ENCODE data around the gene CLK3.
"Not testable (repeated sequence)": the region's sequence is repeated elsewhere in the genome, so short reads cannot be mapped to it uniquely, and the experiment has no call there.

CLK3 gene

DNA sequence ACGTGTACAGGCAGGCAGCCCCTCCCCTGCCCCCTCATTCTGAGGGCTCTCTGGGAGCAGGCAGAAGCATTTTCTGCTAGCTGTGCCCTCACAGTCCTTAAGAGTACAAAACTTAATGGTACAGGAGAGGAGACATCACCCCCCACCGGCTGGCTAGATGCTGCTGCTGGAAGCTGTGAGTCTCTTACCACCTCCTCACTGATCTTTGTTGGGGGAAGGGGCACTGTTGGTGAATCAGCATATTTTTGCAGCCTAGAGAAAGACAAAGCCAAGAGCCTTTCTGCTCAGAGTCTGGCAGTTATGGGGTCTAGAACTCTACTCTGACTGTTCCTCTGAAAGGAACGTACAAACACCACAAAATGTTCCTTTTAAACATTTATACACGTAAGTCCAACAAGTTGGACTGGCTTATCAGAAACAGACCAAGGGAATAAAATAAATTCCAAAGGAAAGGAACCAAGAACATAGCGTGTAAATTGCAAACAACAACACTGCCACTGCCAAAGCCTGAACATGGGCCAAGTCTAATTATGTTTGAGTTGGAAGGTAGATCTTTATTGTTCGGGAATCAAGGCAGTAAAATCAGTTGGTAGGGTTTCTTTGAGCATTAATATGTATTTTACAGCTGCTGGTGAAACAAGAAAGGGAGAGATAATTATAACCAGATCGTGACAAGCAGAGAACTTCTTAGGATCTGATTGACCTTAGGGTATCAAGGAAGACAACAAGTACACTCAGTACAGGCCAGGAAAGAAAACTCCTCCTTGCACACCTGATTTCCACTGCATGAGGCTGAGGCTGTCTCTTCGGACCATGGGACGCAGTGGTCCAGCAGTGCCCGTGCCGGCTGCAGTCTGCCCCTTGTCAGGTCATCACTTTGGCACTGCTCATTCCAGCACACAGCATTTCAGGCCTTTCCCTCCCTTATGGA is 27.4 kb downstream of the CLK3 start:
- no peak for DNase-seq (ENCODE audit: low spot score)

DNA sequence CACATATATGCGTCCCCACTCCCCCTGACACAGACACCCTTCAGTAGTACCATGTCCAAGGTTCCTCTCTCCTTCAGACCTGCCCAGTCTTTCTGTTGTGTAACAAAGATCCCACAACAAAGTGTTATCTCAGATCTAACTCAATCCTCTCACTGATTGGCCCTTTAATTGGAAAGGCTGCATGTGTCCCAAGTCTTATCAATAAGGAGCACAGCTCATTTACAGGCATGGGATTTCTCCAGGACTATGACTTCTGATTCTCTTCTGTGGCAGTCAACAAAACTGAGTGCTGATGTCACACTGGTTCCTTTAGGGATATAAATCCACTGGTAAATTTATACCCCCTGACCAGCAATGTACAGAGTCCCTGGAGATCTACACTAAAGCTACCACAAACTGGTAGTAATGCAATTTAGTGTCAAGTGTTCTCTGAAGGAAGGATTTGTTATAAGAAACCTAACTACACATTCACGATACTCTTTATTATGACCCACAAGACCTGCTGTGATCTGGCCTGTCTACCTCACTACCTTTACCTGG is 28.1 kb downstream of the CLK3 start:
- DNase-seq (ENCODE audit: low spot score): no peak

DNA sequence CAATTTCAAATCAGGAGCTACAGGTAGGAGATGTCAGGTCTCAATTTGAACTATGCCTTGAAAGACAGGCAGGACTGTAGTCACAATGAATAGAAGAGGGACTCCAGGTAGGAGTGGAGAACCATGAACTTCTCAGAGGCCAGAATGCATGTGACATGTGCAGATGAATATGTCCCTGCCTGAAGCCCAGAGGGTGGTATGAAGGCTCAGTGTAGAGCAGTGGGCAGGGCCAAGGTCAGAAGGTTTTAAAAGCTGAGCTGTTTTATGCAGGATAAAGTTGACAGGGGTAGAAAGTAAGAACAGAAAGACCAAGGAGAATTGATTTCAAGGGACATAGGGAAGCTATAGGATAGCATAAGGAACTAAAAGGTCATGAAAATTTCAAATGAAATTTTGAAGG is 30.8 kb downstream of the CLK3 start:
- no peak for DNase-seq (ENCODE audit: low spot score)

DNA sequence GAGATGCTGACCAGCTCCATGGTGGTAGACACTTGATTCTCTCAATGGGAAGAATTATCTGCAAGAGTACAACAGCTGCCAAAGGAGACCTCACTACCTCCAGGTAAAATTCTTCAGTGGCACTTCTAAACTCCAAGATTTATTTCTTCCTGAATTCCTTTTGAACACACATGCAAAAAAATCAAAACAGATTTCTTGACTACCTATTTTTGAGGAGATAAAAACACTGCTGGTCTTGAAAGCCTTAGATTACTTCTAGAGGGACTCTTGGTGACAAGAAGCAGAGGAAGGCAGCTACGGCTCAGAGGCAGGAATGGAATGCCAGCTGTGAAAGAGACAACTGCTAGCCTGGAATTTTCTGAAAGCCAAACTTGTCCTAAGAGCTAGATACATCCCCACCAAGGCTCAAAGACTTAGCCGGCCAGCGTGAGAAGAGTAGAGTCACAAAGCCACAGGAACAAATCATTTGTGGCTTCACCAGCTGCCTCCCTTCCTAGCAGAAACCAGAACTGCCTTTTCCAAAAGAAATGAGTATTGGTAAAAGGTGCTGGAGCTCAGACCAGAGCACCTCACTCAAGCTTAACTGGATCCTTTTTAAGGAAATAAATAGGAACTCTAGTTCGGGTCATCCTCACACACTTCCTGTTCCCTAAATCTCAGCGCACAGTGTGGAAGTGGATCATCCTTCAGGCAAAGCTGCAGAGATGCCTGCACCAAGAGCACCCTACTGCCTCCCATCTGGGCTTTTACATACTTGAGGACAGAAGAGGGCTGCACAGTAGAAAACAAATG is 32.6 kb downstream of the CLK3 start:
- DNase-seq (ENCODE audit: low spot score): no peak

DNA sequence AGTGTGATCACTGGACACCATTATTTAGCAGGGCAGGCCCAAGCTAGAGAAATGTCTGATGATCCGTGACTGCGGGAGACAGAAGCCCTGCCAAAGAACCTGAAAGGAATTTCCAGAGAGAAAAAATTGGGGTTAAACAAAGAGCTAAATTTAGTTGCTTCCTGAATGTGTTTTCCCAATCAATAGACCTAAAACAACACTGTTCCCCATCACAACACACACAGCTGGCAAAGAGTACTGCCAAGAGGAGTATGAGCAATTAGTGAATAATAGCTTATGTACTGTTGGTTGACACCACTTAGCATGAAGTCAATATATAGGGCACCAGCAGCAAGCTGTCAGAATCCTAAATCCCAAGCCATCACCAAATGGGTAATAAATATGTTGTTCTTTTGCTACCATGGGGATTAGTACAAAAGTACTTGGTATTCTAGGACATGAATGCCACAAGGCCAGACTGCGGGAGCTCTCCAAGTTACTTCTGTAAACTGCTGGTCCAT is 35.7 kb downstream of the CLK3 start:
- peak; percentile 61 for DNase-seq (ENCODE audit: low spot score)

DNA sequence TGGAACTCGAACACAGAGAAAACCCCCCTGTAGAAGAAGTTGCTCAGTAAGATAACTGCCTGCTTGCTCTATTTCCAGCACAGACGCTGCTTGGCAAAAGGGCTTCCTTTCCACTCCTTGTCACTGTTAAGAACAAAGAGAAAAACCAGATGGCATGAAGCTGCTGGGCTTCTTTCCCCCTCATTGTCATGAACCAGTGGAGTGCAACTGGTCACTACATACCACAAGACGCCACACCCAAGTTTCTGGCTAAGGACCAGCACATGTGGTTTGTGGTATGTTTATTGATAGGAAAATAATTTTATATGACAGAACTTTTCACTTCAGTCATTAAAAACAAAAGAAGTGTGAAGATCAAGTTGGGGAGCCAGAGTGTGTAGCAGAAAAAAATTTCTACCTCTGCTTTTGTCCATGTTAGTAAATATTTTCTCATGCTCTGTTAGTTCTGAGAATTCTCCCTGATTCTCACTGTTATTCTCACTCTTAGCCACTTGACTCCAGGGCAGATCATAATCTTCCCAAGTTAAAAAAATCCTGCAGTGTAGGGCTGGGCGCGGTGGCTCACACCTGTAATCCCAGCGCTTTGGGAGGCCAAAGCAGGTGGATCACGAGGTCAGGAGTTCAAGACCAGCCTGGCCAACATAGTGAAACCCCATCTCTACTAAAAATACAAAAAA is 37.9 kb downstream of the CLK3 start:
- DNase-seq (ENCODE audit: low spot score): no peak

DNA sequence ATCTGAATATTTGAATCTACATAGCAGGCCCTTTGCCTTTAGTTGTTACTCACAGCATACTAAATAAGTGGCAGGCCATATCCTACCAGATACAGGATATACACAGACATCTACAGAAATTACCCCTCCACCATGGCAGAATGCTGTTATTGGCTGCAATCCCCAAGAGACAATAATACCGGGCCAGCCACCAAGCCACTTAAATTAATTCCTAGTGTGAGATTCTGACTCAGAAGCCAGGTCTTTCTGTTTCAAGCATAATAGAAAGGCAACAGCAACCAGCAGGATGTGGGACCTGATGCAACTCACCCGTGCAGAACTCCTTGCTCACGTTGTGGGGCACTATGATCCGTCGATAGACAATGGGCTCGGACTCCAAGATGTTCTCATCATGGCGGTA is 39.8 kb downstream of the CLK3 start:
- DNase-seq (ENCODE audit: low spot score): no peak

DNA sequence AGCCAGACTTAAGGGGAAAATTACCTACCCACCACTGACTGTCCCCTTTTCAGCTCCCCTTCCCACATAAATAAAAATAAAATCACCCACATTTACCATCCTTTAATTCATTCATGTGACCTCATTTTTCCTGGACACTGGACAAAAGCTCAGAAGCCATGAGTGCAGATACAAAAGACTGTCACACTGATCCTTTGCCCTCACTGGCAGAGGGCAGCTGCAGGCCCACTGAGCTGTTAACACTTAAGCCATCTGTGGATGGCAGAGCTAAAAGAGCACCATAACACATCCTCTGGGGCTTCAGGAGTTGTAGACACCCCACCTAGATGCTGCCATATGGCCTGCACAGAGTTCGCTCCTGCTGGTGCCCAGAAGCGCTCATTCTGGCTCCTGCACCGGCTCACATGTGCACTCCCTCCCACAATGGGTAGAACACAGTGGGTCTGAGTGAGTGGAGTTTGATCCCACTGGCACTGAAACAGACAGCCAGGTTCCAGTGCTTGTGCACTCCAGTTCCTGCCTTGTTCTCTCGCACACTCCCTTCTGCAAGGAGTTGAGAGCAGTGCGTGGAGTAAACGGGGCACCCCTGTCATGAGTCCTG is 41.4 kb downstream of the CLK3 start:
- DNase-seq (ENCODE audit: low spot score): peak; percentile 45

DNA sequence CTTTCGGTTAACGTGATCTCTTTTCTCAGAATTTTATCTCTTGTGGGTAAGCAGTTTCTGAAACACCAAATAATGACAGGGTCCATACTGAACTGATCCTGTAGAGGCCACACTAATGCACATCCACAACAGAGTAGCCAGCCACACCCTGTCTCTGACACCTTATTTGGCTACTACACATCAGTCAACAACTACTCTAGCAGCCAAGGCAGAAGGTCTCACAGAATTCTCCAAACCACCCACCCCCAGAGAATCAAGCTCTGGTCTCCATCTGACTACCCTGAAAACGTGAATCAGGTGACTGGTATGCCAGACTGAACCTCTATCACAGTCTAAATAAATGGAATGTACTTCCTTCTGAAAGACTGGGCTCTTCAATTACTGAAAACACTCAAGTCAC is 42.2 kb downstream of the CLK3 start:
- DNase-seq (ENCODE audit: low spot score): no peak

DNA sequence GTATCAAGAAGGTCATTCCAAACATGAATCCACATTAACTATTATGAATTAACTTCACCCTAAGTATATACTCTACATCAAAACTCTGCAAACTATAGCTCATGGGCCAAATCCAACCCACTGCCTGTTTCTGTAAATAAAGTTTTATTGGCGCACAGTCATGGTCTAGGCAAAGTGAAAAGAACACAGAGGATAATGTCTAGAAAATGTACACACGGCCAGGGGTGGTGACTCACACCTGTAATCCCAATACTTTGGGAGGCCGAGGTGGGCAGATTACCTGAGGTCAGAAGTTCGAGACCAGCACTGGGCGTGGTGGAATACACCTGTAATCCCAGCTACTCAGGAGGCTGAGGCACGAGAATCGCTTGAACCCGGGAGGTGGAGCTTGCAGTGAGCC is 45.6 kb downstream of the CLK3 start:
- not testable (repeated sequence) for DNase-seq (ENCODE audit: low spot score)

DNA sequence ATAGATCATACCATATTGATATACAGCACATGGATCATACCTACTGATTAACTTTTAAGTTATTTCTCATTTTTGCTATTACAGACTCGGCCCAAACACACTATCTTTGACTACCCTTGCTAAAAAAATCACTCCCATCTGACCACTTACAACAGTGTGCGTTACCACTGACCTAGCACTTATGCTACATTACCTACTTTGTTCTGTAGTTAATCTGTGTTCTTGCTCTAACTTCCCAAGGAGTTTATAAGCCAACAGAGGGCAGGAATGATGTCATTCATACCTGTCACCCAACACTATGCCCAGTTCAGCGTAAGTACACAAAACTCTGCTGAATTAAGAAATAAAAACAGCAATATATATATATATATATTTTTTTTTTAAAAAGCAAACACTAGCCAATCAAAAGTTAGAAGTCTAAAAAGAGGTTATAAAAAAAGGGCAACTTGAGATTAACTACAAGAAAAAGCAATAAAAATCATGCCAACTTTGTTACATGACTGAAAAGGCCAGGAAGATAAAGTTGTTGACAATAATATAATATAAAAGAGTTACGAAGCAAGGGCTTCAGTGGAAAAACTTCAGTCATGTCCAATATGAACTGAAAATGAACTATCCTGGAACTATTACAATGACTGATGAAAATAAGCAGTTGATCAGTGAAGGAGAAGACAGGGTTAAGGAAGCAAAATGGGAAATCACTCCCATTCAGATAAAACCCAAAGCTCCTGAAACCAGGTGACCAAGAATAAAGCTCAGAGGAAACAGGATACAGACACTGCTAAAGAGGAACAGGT is 46.6 kb downstream of the CLK3 start:
- no peak for DNase-seq (ENCODE audit: low spot score)

DNA sequence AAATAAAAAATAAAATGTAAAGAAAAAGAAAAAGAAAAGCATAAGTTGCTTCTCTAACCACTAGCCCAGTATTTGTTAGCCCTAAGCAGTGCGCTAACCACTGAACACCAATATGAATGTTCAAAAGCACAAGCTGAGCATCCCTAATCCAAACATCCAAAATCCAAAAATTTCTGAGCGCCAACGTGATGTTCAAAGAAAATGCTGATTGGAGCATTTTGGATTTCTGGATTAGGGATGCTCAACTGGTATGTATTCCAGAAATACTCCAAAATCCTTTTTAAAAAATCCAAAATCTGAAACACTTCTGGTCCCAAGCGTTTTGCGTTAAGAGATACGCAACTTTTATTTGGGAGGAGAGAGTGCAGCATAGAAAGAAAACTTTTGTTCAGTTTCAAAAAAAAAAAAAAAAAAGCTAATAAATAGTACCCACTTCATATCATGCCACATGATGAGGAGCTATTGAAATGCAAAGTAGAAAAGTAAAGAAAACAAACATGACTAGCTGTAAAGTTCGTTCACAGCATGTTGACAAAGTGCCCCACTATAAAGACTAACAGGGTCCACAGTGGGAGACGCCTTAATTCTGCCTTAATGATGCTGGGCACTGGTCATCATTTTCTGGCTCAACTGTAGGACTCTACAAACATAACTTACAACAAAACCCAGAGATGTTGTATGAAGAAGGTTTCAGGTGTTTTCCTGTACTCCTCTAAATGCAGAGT is 47.8 kb downstream of the CLK3 start:
- no peak for DNase-seq (ENCODE audit: low spot score)

DNA sequence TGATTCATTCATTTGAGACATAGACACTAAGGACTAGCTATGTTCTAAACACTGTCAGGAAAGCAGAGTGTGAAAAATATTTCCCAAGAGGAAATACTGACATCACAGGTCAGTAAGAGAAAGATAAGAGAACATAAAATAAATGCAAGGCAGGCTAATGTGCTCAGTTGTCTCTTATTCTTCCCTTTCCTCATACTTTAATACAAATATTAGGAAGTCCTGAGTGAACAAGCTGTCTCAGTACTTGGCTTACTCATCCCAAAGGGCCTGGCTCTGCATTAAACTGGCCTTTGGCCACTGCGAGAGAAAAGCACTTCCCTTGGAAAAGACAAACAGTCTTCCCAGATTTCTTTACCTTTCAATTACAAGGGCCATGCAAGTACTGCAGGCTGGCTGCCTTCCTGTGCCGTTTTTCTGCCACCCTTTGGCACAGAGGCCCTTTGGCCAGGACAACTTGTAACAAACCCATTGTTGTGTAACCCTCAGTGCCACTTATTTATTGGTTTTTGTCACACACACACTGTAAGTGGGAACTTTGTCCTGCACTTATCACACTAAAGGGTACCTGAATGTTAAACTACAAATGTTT is 48.5 kb downstream of the CLK3 start:
- peak; percentile 43 for DNase-seq (ENCODE audit: low spot score)

DNA sequence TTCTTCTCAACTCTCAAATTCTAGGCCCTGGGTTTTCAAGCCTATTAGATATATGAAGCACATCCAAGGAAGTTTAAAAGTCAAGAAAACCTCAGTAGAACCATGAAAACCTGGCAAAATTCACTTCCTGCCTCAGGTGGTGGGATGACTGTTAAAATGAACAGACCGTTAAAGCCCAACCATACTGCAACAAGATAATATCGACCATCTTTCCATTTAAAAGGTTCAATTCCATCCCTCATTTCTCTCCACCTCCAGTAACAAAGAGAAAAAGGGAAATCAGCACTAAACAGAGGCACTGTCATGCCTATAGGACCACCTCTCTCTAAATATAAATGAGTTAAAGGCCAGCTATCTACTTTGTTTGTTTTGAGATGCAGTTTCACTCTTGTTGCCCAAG is 49.0 kb downstream of the CLK3 start:
- DNase-seq (ENCODE audit: low spot score): no peak

DNA sequence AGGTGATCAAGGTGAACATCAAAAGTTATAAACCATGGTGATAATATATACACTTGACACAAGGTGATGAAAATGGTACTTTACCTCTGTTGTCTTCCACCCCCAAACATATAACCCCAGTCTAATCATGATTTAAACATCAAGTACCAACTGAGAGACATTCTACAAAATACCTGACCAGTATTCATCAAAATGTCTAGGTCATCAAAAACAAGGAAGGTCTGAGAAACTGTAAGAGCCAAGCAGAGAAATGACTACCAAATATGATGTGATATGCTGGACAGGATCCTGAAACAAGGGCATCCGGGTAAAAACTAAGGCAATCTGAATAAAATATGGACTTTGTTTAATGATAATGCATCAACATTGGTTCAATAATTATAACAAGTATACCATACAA is 52.3 kb downstream of the CLK3 start:
- no peak for DNase-seq (ENCODE audit: low spot score)

DNA sequence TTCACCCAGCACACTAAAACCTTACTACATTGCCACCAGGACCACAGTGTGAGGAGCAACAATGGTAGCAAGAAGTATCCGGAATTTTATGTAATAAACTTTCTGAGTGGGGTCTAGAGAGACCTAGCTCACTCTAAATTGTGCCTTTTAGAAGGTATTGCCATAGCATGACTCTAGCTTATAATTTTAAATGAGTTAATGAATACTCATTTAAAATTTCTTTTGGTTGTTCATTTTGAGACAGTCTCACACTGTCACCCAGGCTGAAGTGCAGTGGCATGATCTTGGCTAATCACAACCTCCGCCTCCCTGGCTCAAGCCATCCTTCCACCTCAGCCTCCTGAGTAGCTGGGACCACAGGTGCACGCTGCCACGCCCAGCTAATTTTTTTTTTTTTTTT is 54.0 kb downstream of the CLK3 start:
- no peak for DNase-seq (ENCODE audit: low spot score)

DNA sequence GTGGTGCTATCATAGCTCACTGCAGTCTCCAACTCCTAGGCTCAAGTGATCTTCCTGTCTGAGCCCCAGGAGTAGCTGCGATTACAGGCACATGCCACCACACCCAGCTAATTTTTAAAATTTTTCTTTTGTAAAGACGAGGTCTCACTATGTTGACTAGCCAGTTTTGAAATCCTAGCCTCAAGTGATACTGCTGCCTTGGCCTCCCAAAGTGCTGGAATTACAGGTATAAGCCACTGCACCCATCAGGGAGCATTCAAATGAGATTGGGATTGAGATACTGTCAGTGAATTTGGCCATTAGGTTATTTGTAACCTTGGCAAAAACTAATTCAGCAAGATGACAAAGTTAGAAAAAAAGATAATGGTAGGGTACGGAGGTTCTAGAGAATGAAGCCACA is 58.5 kb downstream of the CLK3 start:
- no peak for DNase-seq (ENCODE audit: low spot score)

DNA sequence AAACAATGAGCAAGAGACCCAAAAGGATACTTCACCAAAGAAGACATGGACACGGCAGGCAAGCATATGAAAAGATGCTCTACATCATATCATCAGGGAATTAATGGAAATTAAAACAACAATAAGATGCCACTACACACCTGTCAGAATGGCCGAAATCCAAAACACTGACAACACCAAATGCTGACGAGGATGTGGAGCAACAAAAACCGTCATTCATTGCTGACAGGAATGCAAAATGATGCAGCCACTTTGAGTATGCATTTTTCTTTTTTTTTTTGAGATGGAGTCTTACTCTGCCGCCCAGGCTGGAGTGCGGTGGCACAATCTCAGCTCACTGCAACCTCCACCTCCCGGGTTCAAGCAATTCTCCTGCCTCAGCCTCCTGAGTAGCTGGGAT is 61.2 kb downstream of the CLK3 start:
- DNase-seq (ENCODE audit: low spot score): no peak

All from Ammon's horn (tissue), 1 donor.